Caco-2 (cell line): Measurements from ENCODE around the gene ASTN2. TPM values are rescaled to one million over a fixed set of nuclear protein-coding genes. Genes with fewer than 3 reads are reported as not detected.

ENCODE experiments used
- BruUV-seq: library from RNA; stranded (reverse); fragments of 400-500 nt; replicated peaks from 2 replicates; lab custom pipeline; 2021; lab: Mats Ljungman, UMichigan
- CTCF ChIA-PET: fragments of 300-600 bp; sonication (Branson Sonifier 250); formaldehyde crosslinking; loops from one replicate; lab custom pipeline; 2022; ENCODE audit warnings: antibody characterized with exemption; lab: Charles Lee
- POLR2A ChIA-PET: fragments of 300-600 bp; sonication (Branson Sonifier 250); formaldehyde crosslinking; loops from one replicate; lab custom pipeline; 2022; ENCODE audit warnings: antibody characterized with exemption; lab: Charles Lee
- DNase-seq, 2 experiments: peaks; one replicate each; pipeline versions ENCODE4 v3.0.0 to v3.0.0-alpha.2; 2020 to 2022
- H3K27me3 ChIP-seq: replicated peaks from 2 replicates; pipeline ENCODE4 v1.6.0; 2011; ENCODE audit warnings: low read length; ENCODE audit not compliant: control insufficient read depth, insufficient read depth
- H3K36me3 ChIP-seq: 2 replicates; pipeline ENCODE4 v1.5.1; 2011; ENCODE audit warnings: low read length; ENCODE audit not compliant: control insufficient read depth, insufficient read depth
- H3K4me1 ChIP-seq: fragments of 250-450 bp; sonication (Bioruptor Pico); 2 replicates; pipeline ENCODE4 v1.5.1; 2020; ENCODE audit warnings: mild to moderate bottlenecking
- H3K4me3 ChIP-seq: 2 replicates; pipeline ENCODE4 v1.5.1; 2011; ENCODE audit warnings: low read depth, mild to moderate bottlenecking, control low read depth, low read length
- H3K9me3 ChIP-seq: fragments of 250-450 bp; sonication (Bioruptor Pico); 2 replicates; pipeline ENCODE4 v1.5.1; 2020; ENCODE audit warnings: mild to moderate bottlenecking, moderate library complexity
- H3K27ac Mint-ChIP-seq: one replicate; pipeline ENCODE4 v1.8.0; 2022; ENCODE audit warnings: mixed read lengths; ENCODE audit not compliant: unreplicated experiment
- H3K27me3 Mint-ChIP-seq: one replicate; pipeline ENCODE4 v1.8.0; 2022; ENCODE audit warnings: mixed read lengths; ENCODE audit not compliant: insufficient read depth, unreplicated experiment
- H3K36me3 Mint-ChIP-seq: one replicate; pipeline ENCODE4 v1.8.0; 2022; ENCODE audit warnings: mild to moderate bottlenecking, mixed read lengths; ENCODE audit not compliant: insufficient read depth, unreplicated experiment
- H3K4me1 Mint-ChIP-seq: one replicate; pipeline ENCODE4 v1.8.0; 2022; ENCODE audit warnings: low read depth, mixed read lengths; ENCODE audit not compliant: unreplicated experiment
- H3K4me3 Mint-ChIP-seq: one replicate; pipeline ENCODE4 v1.8.0; 2022; ENCODE audit warnings: mild to moderate bottlenecking, moderate library complexity, mixed read lengths; ENCODE audit not compliant: unreplicated experiment
- H3K9me3 Mint-ChIP-seq: one replicate; pipeline ENCODE4 v1.8.0; 2022; ENCODE audit warnings: mixed read lengths; ENCODE audit not compliant: unreplicated experiment
- CTCF ChIP-seq, 2 experiments: fragments of 200-600 bp in 1 of 2; IDR thresholded peaks; 1 replicate in 1 of 2; 2 replicates in 1 of 2; pipeline versions ENCODE4 v1.5.1 to v1.8.0; 2011 to 2022; ENCODE audit warnings: antibody characterized with exemption in 1 of 2, control low read depth in 1 of 2, inconsistent platforms in 1 of 2, low read depth in 1 of 2, low read length in 1 of 2, mild to moderate bottlenecking in 1 of 2, moderate library complexity in 1 of 2; ENCODE audit not compliant: insufficient read depth in 1 of 2, severe bottlenecking in 1 of 2, unreplicated experiment in 1 of 2
- intact Hi-C: fragments of 100-400 bp; cut with micrococcal nuclease; formaldehyde crosslinking; loops from one replicate; pipeline ENCODE4 v1.10.0; 2022; ENCODE audit not compliant: unreplicated experiment
- total RNA-seq: library from RNA; stranded (reverse); gene quantifications from 2 replicates; pipeline ENCODE4 v1.2.3, GENCODE V29; 2022

Gene ASTN2
- total RNA-seq, 1 experiment from 2014 or later = 12.7 TPM

DNA sequence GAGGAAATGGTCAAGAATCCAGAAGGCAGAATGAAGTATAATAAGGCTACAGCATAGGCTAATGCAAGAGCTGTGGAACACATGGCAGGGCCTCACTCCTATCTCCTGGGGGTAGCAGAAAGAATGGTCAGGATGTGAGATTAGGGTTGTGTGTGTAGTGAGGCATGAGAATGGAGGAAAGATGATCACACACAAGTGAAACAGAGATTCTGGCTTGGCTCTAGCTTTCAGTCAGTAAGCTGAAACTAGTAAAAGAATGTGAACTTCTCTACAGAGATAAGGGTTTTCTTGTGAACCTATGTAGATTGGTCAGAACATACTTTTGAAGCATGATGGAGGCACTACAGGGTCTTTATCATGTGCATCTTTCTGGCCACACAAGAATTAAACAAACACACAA lies 298.8 kb downstream of the ASTN2 start:
- TF ChIP-seq CTCF (IDR thresholded peaks at IDR 0.05; ENCODE audit: insufficient read depth in 1 of 2, low read depth in 1 of 2, low read length in 1 of 2, severe bottlenecking in 1 of 2, unreplicated experiment in 1 of 2) = no peak
- BruUV-seq = no TSS peak
- intact Hi-C loops = no loop called here
- Mint-ChIP-seq H3K4me3 (no peak overlapping the region), H3K27ac (no peak overlapping the region), H3K9me3 (no peaks in the 10 kb centered on the region), H3K4me1 (no peaks in the 10 kb centered on the region), H3K36me3 (no peaks in the 10 kb centered on the region), H3K27me3 (peaks cover 6% of the 10 kb centered on the region)
- ChIA-PET CTCF (no interaction called here), POLR2A (no interaction called here)
- Histone ChIP-seq H3K4me1 (no peaks in the 10 kb centered on the region), H3K4me3 (no peak overlapping the region), H3K9me3 (no peaks in the 10 kb centered on the region), H3K27me3 (no peaks in the 10 kb centered on the region), H3K36me3 (no peaks in the 10 kb centered on the region)
- DNase-seq = no peak

DNA sequence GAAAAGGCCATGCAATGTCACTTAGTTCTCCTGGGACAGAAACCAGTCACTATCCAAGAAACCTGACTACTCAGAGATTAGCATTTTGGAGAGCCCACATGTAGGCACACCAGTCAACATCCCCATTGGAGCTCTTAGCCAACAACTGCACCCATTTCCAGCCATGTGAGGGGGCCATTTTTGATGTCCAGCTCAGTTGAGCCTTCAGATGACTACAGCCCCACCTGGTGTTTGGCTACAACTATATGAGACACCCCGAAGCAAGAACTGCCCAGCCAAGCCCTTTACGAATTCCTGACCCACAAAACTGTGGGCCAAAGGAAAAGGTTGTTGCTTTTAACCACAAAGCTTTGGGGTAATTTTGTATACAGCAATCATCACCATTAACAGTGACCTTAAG lies 300.1 kb downstream of the ASTN2 start:
- no peak overlapping the region for H3K4me3 Mint-ChIP-seq
- H3K4me1 Mint-ChIP-seq = no peaks in the 10 kb centered on the region
- DNase-seq = no peak
- H3K9me3 Mint-ChIP-seq = no peaks in the 10 kb centered on the region
- intact Hi-C loops = no loop called here
- Histone ChIP-seq H3K4me1 (no peaks in the 10 kb centered on the region), H3K9me3 (no peaks in the 10 kb centered on the region), H3K36me3 (no peaks in the 10 kb centered on the region), H3K4me3 (no peak overlapping the region), H3K27me3 (no peaks in the 10 kb centered on the region)
- H3K27ac Mint-ChIP-seq = no peak overlapping the region
- BruUV-seq = no TSS peak
- ChIA-PET POLR2A (no interaction called here), CTCF (no interaction called here)
- no peaks in the 10 kb centered on the region for H3K36me3 Mint-ChIP-seq
- TF ChIP-seq CTCF (IDR thresholded peaks at IDR 0.05; ENCODE audit: insufficient read depth in 1 of 2, low read depth in 1 of 2, low read length in 1 of 2, severe bottlenecking in 1 of 2, unreplicated experiment in 1 of 2) = no peak
- peaks cover 6% of the 10 kb centered on the region for H3K27me3 Mint-ChIP-seq

- Histone ChIP-seq H3K4me1 (no peaks in the 10 kb centered on the region), H3K9me3 (no peaks in the 10 kb centered on the region), H3K36me3 (no peaks in the 10 kb centered on the region), H3K27me3 (no peaks in the 10 kb centered on the region), H3K4me3 (no peak overlapping the region)
- BruUV-seq = no TSS peak
- no peak overlapping the region for H3K27ac Mint-ChIP-seq
- H3K4me1 Mint-ChIP-seq = no peaks in the 10 kb centered on the region
- no peak for DNase-seq
- no peak for TF ChIP-seq CTCF (IDR thresholded peaks at IDR 0.05; ENCODE audit: insufficient read depth in 1 of 2, low read depth in 1 of 2, low read length in 1 of 2, severe bottlenecking in 1 of 2, unreplicated experiment in 1 of 2)
- H3K27me3 Mint-ChIP-seq = no peaks in the 10 kb centered on the region
- no peaks in the 10 kb centered on the region for H3K36me3 Mint-ChIP-seq
- H3K9me3 Mint-ChIP-seq = no peaks in the 10 kb centered on the region
- ChIA-PET POLR2A (no interaction called here), CTCF (no interaction called here)
- intact Hi-C loops = no loop called here
- H3K4me3 Mint-ChIP-seq = no peak overlapping the region
These were observed 310.0 kb downstream of the ASTN2 start for GRCh38 chr9:117104716-117105495.
